HT-29 (cell line): Measurements from ENCODE around the gene TM9SF3. TPM values are rescaled to one million over a fixed set of nuclear protein-coding genes. Genes with fewer than 3 reads are reported as not detected.
A peak's percentile ranks its signal among the peaks of the same experiment; 100 is the strongest.

Source experiments
- DNase-seq: peaks from one replicate; pipeline ENCODE4 v3.0.0-alpha.2; 2015; ENCODE audit warnings: low spot score
- small RNA-seq: library from RNA; depleted of rRNA; stranded (forward); fragments of <200 nt; gene quantifications from one replicate; pipeline ENCODE3, GENCODE V24; 2014
- total RNA-seq: library from RNA; depleted of rRNA; stranded (reverse); fragments of >200 nt; shearing (Covaris generic); gene quantifications from 2 replicates; pipeline ENCODE4 v1.2.3, GENCODE V29; 2014; rRNA removed

TM9SF3 gene
- total RNA-seq, 1 experiment from 2014 or later: 52.0 TPM

DNA sequence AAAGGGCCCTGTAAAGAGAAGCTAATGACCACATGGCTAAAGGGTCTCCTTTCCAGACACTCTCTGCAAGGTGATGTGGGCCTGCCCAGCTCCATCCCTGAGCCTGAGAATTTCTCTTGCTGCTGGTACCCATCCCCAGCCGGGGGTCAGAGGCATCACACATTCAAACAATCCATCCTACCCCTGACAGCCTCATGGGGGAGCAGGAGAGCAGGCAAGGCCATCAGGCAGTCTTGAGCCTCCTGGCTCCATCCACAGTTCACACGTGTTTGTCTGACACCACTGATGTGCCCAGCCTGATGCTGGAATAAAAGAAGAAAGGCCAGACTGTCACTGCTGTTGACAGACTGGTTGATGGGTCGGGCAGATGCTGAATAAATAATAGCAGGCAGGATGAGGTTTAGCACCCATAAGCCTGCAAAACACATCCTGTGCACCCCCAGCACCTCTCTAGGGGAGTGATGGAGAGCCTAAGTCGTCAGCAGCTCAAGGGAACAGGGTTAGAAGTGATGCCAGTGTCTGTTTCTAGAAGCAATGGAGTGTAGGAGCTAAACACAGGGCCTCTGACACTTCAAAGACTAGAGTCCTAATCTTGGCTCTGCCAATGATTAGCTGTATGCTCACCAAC, 116.6 kb downstream of the TM9SF3 start:
- DNase-seq: peak; percentile 47

GRCh38 chr10:96468845-96469244, 118.0 kb downstream of the TM9SF3 start:
- no peak for DNase-seq

Small RNA genes within 50 kb of the gene (small RNA-seq; reads per million reads assigned to genes)
- 2.4 reads per million, percentile 70 among the genes with 10 or more reads in this experiment for gene RNA5SP324

Other genes starting within 250 kb of the TM9SF3 start
- not detected in 2 replicates for gene OPALIN, start 228.0 kb downstream of the TM9SF3 start, total RNA-seq
- not detected in 2 replicates for gene TLL2, start 73.1 kb downstream of the TM9SF3 start, total RNA-seq
- 10.7 and 12.8 TPM in 2 replicates for gene PIK3AP1, start 133.5 kb upstream of the TM9SF3 start, total RNA-seq
- gene LCOR, start 245.3 kb upstream of the TM9SF3 start, total RNA-seq: 20.2 and 25.3 TPM in 2 replicates